Osteoblast (primary cell): ENCODE measurements around the gene SIPA1L3. TPM values are rescaled to one million over a fixed set of nuclear protein-coding genes. Genes with fewer than 3 reads are reported as not detected.
"Not testable (repeated sequence)": the region's sequence is repeated elsewhere in the genome, so short reads cannot be mapped to it uniquely, and the experiment has no call there.

Experiments
- DNase-seq: peaks from one replicate; pipeline ENCODE4 v3.0.0; 2011; ENCODE audit warnings: low spot score, mixed read lengths; ENCODE audit not compliant: insufficient read length; ENCODE audit errors: missing footprints
- H2AFZ ChIP-seq: 2 replicates; pipeline ENCODE4 v1.6.0; 2011; ENCODE audit warnings: mild to moderate bottlenecking, low read length
- H3K27ac ChIP-seq: 2 replicates; pipeline ENCODE4 v1.5.1; 2011; ENCODE audit warnings: mild to moderate bottlenecking, low read depth, low read length, moderate library complexity
- H3K27me3 ChIP-seq: 2 replicates; pipeline ENCODE4 v1.6.0; 2012; ENCODE audit warnings: mild to moderate bottlenecking, control low read depth, inconsistent platforms, low read length, moderate library complexity; ENCODE audit not compliant: insufficient read depth
- H3K36me3 ChIP-seq: 2 replicates; pipeline ENCODE4 v1.5.1; 2011; ENCODE audit warnings: mild to moderate bottlenecking, low read length, control low read depth, moderate library complexity; ENCODE audit not compliant: insufficient read depth
- H3K4me1 ChIP-seq: 2 replicates; pipeline ENCODE4 v1.5.1; 2011; ENCODE audit warnings: mild to moderate bottlenecking, low read length, control low read depth, moderate library complexity; ENCODE audit not compliant: insufficient read depth
- H3K4me2 ChIP-seq: 2 replicates; pipeline ENCODE4 v1.6.0; 2011; ENCODE audit warnings: mild to moderate bottlenecking, low read length; ENCODE audit not compliant: insufficient read depth
- H3K4me3 ChIP-seq: fragments of 200-600 bp; sonication (generic); 3 replicates; pipeline ENCODE4 v1.5.1; 2012; ENCODE audit warnings: mild to moderate bottlenecking, low read length, inconsistent platforms; ENCODE audit not compliant: insufficient read depth
- H3K79me2 ChIP-seq: 2 replicates; pipeline ENCODE4 v1.6.0; 2012; ENCODE audit warnings: mild to moderate bottlenecking, low read length, control low read depth, inconsistent platforms; ENCODE audit not compliant: insufficient read depth
- H3K9me3 ChIP-seq: 2 replicates; pipeline ENCODE4 v1.5.1; 2011; ENCODE audit warnings: low read depth, low read length, control low read depth
- H4K20me1 ChIP-seq: 2 replicates; pipeline ENCODE4 v1.6.0; 2012; ENCODE audit warnings: mild to moderate bottlenecking, low read length, control low read depth; ENCODE audit not compliant: insufficient read depth
- total RNA-seq: library from RNA; depleted of rRNA; stranded (reverse); fragments of >200 nt; gene quantifications from 2 replicates; pipeline ENCODE4 v1.2.3, GENCODE V29; 2012
- TF ChIP-seq, protein P1 (sequence below): IDR thresholded peaks from 2 replicates; pipeline ENCODE4 v1.5.1; 2011; ENCODE audit warnings: mild to moderate bottlenecking, low read depth, low read length, moderate library complexity; ENCODE audit errors: extremely low read depth

SIPA1L3 gene
- total RNA-seq, 1 donor: 17.4 TPM

DNA sequence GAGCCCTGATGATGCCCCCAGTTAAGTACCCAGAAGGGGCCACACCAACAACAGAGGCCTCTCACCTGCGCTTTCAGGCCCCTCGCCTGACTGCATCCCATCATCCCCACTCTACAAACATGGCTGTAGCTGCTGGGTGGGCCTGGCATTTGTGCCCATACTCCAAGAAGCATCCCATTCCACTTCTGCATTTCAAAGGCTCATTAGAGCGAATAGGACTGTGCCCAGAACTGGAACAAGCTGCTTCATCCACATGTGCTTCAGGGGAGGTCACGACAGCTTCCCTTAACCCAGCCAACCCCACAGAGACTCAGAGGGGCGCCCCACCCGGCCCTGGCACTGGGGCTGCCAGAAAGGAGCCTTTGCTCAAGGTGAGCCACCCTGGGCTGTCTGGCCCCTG lies 156.9 kb downstream of the SIPA1L3 start:
- Histone ChIP-seq H3K27me3 (no peaks in the 10 kb centered on the region), H3K4me3 (no peak overlapping the region), H3K79me2 (peaks cover 55% of the 10 kb centered on the region), H3K27ac (peak overlapping the region; percentile 5), H4K20me1 (no peaks in the 10 kb centered on the region), H3K4me2 (no peak overlapping the region), H2AFZ (no peak overlapping the region), H3K4me1 (peaks cover 10% of the 10 kb centered on the region), H3K9me3 (no peaks in the 10 kb centered on the region), H3K36me3 (no peaks in the 10 kb centered on the region)
- peak; percentile 63 for DNase-seq
- TF ChIP-seq, protein P1, sequence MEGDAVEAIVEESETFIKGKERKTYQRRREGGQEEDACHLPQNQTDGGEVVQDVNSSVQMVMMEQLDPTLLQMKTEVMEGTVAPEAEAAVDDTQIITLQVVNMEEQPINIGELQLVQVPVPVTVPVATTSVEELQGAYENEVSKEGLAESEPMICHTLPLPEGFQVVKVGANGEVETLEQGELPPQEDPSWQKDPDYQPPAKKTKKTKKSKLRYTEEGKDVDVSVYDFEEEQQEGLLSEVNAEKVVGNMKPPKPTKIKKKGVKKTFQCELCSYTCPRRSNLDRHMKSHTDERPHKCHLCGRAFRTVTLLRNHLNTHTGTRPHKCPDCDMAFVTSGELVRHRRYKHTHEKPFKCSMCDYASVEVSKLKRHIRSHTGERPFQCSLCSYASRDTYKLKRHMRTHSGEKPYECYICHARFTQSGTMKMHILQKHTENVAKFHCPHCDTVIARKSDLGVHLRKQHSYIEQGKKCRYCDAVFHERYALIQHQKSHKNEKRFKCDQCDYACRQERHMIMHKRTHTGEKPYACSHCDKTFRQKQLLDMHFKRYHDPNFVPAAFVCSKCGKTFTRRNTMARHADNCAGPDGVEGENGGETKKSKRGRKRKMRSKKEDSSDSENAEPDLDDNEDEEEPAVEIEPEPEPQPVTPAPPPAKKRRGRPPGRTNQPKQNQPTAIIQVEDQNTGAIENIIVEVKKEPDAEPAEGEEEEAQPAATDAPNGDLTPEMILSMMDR: no peak

DNA sequence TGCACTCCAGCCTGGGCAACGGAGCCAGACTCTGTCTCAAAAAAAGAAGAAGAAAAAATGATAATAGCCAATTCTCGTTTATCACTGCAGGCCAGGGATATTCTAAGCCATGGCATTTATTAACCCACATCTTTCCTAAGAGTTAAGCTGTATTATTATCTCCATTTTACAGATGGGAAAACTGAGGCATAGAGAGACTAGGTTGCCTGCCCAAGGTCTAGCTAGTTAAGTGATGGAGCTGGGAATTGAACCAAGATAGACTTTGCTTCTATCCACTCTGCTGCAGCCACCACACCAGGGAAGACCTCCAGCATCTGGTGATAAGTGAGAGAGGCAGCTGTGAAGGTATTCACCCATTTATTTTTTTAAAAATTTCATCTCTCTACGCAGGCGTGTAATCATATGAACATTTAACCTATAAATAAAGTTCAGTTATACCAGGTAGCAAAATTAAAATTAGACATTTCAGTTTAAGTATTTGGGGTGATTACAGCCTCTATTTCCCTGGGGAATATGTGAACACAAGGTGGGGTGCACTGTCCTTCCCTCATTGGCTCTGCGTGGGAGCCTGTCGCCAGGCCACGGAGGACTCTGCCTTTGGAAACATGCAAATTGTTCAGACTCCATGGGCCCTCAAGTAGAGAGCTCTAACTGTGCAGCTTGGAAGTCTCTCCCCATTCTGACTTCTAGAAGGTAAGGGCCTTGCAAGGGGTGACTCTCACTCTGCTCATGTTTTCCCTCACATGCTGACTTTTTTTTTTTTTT lies 157.8 kb downstream of the SIPA1L3 start:
- no peaks in the 10 kb centered on the region for H4K20me1 ChIP-seq
- no peaks in the 10 kb centered on the region for H3K27me3 ChIP-seq
- no peak overlapping the region for H2AFZ ChIP-seq

DNA sequence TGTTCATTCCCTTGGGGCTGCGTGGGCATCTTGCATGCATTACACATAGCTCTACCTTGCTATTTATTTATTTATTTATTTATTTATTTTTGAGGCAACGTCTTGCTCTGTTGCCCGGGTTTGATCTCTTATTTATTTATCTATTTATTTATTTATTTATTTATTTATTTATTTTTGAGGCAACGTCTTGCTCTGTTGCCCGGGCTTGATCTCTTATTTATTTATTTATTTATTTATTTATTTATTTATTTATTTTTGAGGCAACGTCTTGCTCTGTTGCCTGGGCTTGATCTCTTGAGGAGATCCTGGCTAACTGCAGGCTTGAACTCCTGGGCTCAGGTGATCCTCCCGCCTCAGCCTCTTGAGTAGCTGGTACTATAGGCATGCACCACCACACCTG lies 158.8 kb downstream of the SIPA1L3 start:
- H3K4me3 ChIP-seq, DNase-seq, H4K20me1 ChIP-seq, H3K36me3 ChIP-seq, H3K27me3 ChIP-seq, H2AFZ ChIP-seq, H3K4me2 ChIP-seq, H3K9me3 ChIP-seq, H3K27ac ChIP-seq, H3K4me1 ChIP-seq: not testable (repeated sequence)
- peaks cover 62% of the 10 kb centered on the region for H3K79me2 ChIP-seq

More for the DNA sequence above, 157.8 kb downstream of the SIPA1L3 start:
- H3K27ac ChIP-seq: no peak overlapping the region
- no peaks in the 10 kb centered on the region for H3K36me3 ChIP-seq
- TF ChIP-seq, protein P1: no peak
- H3K4me3 ChIP-seq: no peak overlapping the region
- H3K79me2 ChIP-seq: peaks cover 60% of the 10 kb centered on the region
- no peaks in the 10 kb centered on the region for H3K9me3 ChIP-seq
- H3K4me1 ChIP-seq: peaks cover 10% of the 10 kb centered on the region
- no peak for DNase-seq
- no peak overlapping the region for H3K4me2 ChIP-seq

DNA sequence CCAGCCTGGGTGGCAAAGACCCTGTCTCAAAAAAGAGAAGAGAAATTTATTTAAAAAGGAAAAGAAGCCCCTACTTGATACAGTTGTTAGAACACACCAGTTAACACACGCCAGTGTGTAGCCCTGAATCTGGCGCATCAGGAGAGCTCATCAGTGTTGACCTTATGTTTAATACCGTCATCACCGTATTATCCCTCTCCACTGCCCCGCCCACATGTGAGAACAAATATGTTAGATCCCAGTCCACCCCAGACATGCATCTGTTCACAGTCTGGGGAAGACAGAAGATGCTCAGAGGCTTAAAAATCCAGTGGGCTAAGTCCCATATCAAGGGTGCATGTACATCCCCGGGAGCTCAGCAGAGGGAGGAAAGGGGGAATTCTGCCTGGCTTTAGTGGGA lies 161.8 kb downstream of the SIPA1L3 start:
- TF ChIP-seq, protein P1: no peak
- no peak overlapping the region for H3K27ac ChIP-seq
- H3K4me1 ChIP-seq: no peaks in the 10 kb centered on the region

More for the DNA sequence above, 161.8 kb downstream of the SIPA1L3 start:
- no peaks in the 10 kb centered on the region for H4K20me1 ChIP-seq
- no peak overlapping the region for H3K4me3 ChIP-seq
- DNase-seq: no peak
- H3K4me2 ChIP-seq: no peak overlapping the region
- no peak overlapping the region for H2AFZ ChIP-seq
- no peaks in the 10 kb centered on the region for H3K9me3 ChIP-seq
- H3K36me3 ChIP-seq: peaks cover 3% of the 10 kb centered on the region
- H3K27me3 ChIP-seq: no peaks in the 10 kb centered on the region
- H3K79me2 ChIP-seq: peaks cover 65% of the 10 kb centered on the region
